Glutamatergic neuron (in vitro differentiated cells): ENCODE measurements around the gene CAPN5. TPM values are rescaled to one million over a fixed set of nuclear protein-coding genes. Genes with fewer than 3 reads are reported as not detected.

ENCODE experiments used
- DNase-seq: peaks from one replicate; pipeline ENCODE4 v3.0.0; 2022
- H3K27ac Mint-ChIP-seq: one replicate; pipeline ENCODE4 v1.8.0; 2020; ENCODE audit warnings: mild to moderate bottlenecking, mixed read lengths, inconsistent platforms; ENCODE audit not compliant: unreplicated experiment
- H3K27me3 Mint-ChIP-seq: one replicate; pipeline ENCODE4 v1.8.0; 2020; ENCODE audit warnings: mild to moderate bottlenecking, moderate library complexity, mixed read lengths, inconsistent platforms; ENCODE audit not compliant: unreplicated experiment
- H3K36me3 Mint-ChIP-seq: one replicate; pipeline ENCODE4 v1.8.0; 2020; ENCODE audit warnings: mild to moderate bottlenecking, mixed read lengths, inconsistent platforms; ENCODE audit not compliant: unreplicated experiment
- H3K4me1 Mint-ChIP-seq: one replicate; pipeline ENCODE4 v1.8.0; 2020; ENCODE audit warnings: mild to moderate bottlenecking, low read depth, mixed read lengths, inconsistent platforms; ENCODE audit not compliant: unreplicated experiment
- H3K4me3 Mint-ChIP-seq: one replicate; pipeline ENCODE4 v1.8.0; 2020; ENCODE audit warnings: mild to moderate bottlenecking, mixed read lengths, inconsistent platforms; ENCODE audit not compliant: unreplicated experiment
- H3K9me3 Mint-ChIP-seq: one replicate; pipeline ENCODE4 v1.8.0; 2020; ENCODE audit warnings: mild to moderate bottlenecking, moderate library complexity, mixed read lengths, inconsistent platforms; ENCODE audit not compliant: unreplicated experiment
- total RNA-seq: library from RNA; stranded (reverse); fragmentation: NEBNext Ultra II Directional; extraction: Animal tissue kit (Norgen Biotek cat#: 25700); gene quantifications from one replicate; pipeline ENCODE4 v1.2.1, GENCODE V29; 2021; ENCODE audit not compliant: unreplicated experiment
- TF ChIP-seq, protein P1 (sequence below): fragments of 200-600 bp; sonication (generic); IDR thresholded peaks from one replicate; pipeline ENCODE4 v1.5.0; 2021; ENCODE audit not compliant: partially characterized antibody, unreplicated experiment

The CAPN5 gene
- total RNA-seq, 1 donor from 2014 or later: 45.0 TPM

GRCh38 chr11:77071077-77071476, 4.3 kb downstream of the CAPN5 start:
- peaks cover under 1% of the 10 kb centered on the region for H3K9me3 Mint-ChIP-seq
- peaks cover 42% of the 10 kb centered on the region for H3K4me1 Mint-ChIP-seq
- TF ChIP-seq, protein P1, sequence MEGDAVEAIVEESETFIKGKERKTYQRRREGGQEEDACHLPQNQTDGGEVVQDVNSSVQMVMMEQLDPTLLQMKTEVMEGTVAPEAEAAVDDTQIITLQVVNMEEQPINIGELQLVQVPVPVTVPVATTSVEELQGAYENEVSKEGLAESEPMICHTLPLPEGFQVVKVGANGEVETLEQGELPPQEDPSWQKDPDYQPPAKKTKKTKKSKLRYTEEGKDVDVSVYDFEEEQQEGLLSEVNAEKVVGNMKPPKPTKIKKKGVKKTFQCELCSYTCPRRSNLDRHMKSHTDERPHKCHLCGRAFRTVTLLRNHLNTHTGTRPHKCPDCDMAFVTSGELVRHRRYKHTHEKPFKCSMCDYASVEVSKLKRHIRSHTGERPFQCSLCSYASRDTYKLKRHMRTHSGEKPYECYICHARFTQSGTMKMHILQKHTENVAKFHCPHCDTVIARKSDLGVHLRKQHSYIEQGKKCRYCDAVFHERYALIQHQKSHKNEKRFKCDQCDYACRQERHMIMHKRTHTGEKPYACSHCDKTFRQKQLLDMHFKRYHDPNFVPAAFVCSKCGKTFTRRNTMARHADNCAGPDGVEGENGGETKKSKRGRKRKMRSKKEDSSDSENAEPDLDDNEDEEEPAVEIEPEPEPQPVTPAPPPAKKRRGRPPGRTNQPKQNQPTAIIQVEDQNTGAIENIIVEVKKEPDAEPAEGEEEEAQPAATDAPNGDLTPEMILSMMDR: no peak
- H3K4me3 Mint-ChIP-seq: no peak overlapping the region
- no peak overlapping the region for H3K27ac Mint-ChIP-seq
- no peaks in the 10 kb centered on the region for H3K36me3 Mint-ChIP-seq
- H3K27me3 Mint-ChIP-seq: peaks cover 11% of the 10 kb centered on the region
- no peak for DNase-seq

DNA sequence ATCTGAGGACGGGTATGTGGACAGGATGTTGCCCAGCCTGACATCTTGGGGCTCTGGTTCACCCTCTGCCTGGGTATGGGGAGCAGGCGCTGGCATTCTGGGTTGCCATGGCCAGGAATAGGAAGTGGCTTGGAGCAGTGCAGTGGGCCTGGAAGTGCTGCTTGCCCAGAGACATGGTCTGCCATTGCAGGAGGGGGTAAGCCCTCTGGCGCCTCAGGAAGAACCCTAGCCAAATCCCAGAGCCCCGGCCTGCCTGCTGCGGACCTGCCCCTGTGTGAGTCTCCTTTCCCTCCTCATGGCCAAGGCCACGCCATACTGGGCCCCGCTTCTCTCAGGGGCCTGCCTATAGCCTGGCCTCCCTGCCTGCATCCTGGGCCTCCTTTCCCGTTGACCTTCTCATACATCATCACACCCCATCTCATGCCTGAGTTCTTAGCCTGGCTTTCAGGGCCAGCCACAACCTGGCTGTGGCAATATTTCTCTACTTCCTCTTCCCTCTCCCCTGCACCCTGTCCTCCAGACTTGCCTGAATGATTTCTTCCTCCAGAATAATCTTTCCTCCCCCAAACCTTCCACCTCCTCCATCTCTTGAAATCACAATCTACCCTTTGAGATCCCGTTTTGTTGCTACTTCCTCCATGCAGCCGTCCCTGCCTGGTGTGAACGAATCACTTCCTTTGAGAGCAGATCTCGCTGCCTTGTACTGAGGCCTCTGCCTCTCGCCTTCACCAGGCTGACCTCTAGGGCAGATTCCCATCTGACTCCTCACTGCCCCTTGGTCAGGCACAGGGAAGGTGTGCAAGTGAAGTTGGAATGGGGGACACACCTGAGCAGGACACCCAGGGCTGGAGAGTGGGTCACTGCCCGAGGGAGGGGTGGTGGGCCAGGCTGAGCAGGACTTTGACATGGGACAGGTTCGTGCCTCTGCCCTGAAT, 5.2 kb downstream of the CAPN5 start:
- Mint-ChIP-seq H3K4me3 (no peak overlapping the region), H3K4me1 (peaks cover 42% of the 10 kb centered on the region), H3K36me3 (no peaks in the 10 kb centered on the region), H3K9me3 (no peaks in the 10 kb centered on the region), H3K27me3 (peaks cover 11% of the 10 kb centered on the region), H3K27ac (peak overlapping the region; percentile 72)
- peak; percentile 12 for DNase-seq
- TF ChIP-seq, protein P1: no peak

DNA sequence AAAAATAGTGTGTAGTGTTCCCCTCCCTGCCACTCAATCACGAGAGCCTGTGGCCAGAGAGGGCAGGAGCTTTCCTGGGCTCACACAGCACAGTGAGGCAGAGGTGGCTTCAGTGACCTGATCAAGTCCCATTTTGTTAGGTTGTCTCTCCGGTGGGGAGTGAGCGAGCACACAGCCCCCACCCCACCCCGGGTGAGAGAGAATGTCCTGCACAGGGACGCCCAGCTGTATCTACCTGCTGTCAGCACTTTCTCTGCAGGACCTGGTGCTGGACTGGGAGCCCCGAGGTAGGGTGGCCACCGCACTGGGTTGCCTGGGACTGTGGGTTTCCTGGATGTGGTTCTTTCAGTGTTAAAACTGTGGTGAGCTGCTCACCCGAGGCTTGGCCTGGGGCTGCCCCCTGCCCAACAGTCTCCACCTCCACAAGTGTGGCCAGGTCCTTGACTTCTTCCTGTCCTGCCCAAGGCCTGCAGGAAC, 6.1 kb downstream of the CAPN5 start:
- Mint-ChIP-seq H3K4me1 (peaks cover 37% of the 10 kb centered on the region), H3K36me3 (peaks cover 2% of the 10 kb centered on the region), H3K9me3 (peaks cover under 1% of the 10 kb centered on the region), H3K27ac (peak overlapping the region; percentile 91), H3K4me3 (no peak overlapping the region), H3K27me3 (peaks cover 6% of the 10 kb centered on the region)
- no peak for DNase-seq
- TF ChIP-seq, protein P1: no peak

DNA sequence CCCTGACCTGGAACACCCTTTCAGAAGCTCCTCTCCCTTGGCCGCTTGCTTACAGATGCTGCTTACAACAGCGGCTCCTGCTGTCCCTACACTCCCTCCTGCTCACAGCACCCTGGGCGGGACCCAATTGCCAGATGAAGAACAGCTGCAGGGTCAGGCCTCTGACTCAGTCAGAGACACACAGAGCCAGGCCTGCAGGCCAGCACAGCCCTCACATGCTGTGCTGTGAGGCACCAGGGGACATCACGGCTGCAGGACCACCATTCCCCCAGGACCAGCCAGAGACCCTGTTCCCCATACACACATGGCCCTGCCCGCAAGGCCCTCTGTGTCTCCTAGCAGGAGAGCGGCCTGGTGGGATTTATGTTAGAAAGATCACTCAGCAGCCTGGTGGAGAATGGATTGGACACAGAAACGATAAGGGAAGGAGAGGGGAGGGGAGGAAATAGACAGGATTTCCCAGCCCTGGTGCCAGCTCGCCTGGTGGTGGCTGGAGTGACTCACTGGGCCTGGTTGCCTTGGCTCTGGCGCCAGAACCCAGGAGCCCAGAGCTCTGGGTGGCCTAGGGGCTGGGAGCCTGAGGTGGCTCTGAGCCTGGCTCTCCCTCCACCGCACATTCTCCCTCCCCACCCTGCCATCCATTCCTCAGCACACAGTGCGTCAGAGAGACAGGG, 6.7 kb downstream of the CAPN5 start:
- Mint-ChIP-seq H3K36me3 (peaks cover 7% of the 10 kb centered on the region), H3K9me3 (peaks cover 4% of the 10 kb centered on the region), H3K27me3 (peaks cover 6% of the 10 kb centered on the region), H3K27ac (peak overlapping the region; percentile 91), H3K4me1 (peaks cover 34% of the 10 kb centered on the region), H3K4me3 (peak overlapping the region; percentile 38)
- peak; percentile 60 for DNase-seq
- TF ChIP-seq, protein P1: no peak

- peaks cover 14% of the 10 kb centered on the region for H3K36me3 Mint-ChIP-seq
- no peak overlapping the region for H3K27ac Mint-ChIP-seq
- no peak overlapping the region for H3K4me3 Mint-ChIP-seq
- H3K9me3 Mint-ChIP-seq: peaks cover 4% of the 10 kb centered on the region
- peaks cover 28% of the 10 kb centered on the region for H3K4me1 Mint-ChIP-seq
- no peak for DNase-seq
- peaks cover 6% of the 10 kb centered on the region for H3K27me3 Mint-ChIP-seq
- TF ChIP-seq, protein P1: no peak
Measured at GRCh38 chr11:77074205-77074604, 7.4 kb downstream of the CAPN5 start.
